Heart right ventricle (tissue), 16 donors: Measurements from ENCODE around the gene RIMBP2. TPM values are rescaled to one million over a fixed set of nuclear protein-coding genes. Genes with fewer than 3 reads are reported as not detected.
A peak's percentile ranks its signal among the peaks of the same experiment; 100 is the strongest.
"Not testable (repeated sequence)": the region's sequence is repeated elsewhere in the genome, so short reads cannot be mapped to it uniquely, and the experiment has no call there.

Source experiments
- ATAC-seq, 8 donors: fragments of 200-7000 bp; cut with Tn5 transposase; one replicate each; pipeline ENCODE4 v1.9.1; 2020; ENCODE audit warnings: mild to moderate bottlenecking in 8 of 8, moderate library complexity in 8 of 8, moderate number of reproducible peaks in 1 of 8
- DNase-seq, 2 donors: peaks; one replicate each; pipeline ENCODE4 v3.0.0-alpha.2; 2020
- H3K27ac ChIP-seq, 10 donors: fragments of 200-600 bp; sonication (generic) in 2 of 10; one replicate each; pipeline versions ENCODE4 v1.5.0 to v1.8.0; 2020 to 2022; ENCODE audit warnings: mild to moderate bottlenecking in 3 of 10
- H3K27me3 ChIP-seq, 7 donors: fragments of 200-600 bp; one replicate each; pipeline ENCODE4 v1.8.0; 2021 to 2022; ENCODE audit warnings: mild to moderate bottlenecking in 2 of 7
- H3K36me3 ChIP-seq, 9 donors: fragments of 200-600 bp; sonication (generic) in 1 of 9; one replicate each; pipeline versions ENCODE4 v1.5.0 to v1.8.0; 2020 to 2022; ENCODE audit warnings: mild to moderate bottlenecking in 2 of 9
- H3K4me1 ChIP-seq, 9 donors: fragments of 200-600 bp; sonication (generic) in 1 of 9; one replicate each; pipeline versions ENCODE4 v1.5.0 to v1.8.0; 2020 to 2022; ENCODE audit warnings: mild to moderate bottlenecking in 4 of 9
- H3K4me3 ChIP-seq, 10 donors: fragments of 200-600 bp; sonication (generic) in 2 of 10; one replicate each; pipeline versions ENCODE4 v1.5.0 to v1.8.0; 2020 to 2022; ENCODE audit warnings: mild to moderate bottlenecking in 7 of 10, moderate library complexity in 2 of 10
- H3K9me3 ChIP-seq, 11 donors: fragments of 200-600 bp in 10 of 11; sonication (generic) in 2 of 11; one replicate each; pipeline versions ENCODE4 v1.5.0 to v1.8.0; 2013 to 2022; ENCODE audit warnings: mild to moderate bottlenecking in 2 of 11, control low read depth in 1 of 11, moderate library complexity in 1 of 11
- CTCF ChIP-seq, 9 donors: fragments of 200-600 bp; sonication (generic) in 2 of 9; IDR thresholded peaks; one replicate each; pipeline versions ENCODE4 v1.5.0 to v1.8.0; 2021 to 2022; ENCODE audit warnings: antibody characterized with exemption in 9 of 9, mild to moderate bottlenecking in 5 of 9, moderate library complexity in 1 of 9
- WGBS, 2 donors: extraction: QIAGEN DNeasy Blood & Tissue Kit; methylation state at CpG; one replicate each; pipeline ENCODE4 v1.1.7; 2013; ENCODE audit warnings: inconsistent platforms in 1 of 2; 5-methylcytosine and 5-hydroxymethylcytosine counted together
- intact Hi-C, 10 donors: fragments of 100-400 bp; cut with DNase I; formaldehyde crosslinking; loops; one replicate each; pipeline versions ENCODE4 v1.11.1 to v1.14.2; 2022
- polyA plus RNA-seq, 2 donors: library from polyadenylated mRNA; stranded (reverse); fragments of 200-250 nt; gene quantifications; one replicate each; pipeline ENCODE4 v1.2.3, GENCODE V29; 2013
- total RNA-seq, 10 donors: library from RNA; stranded (reverse); fragmentation: NEBNext Ultra II Directional in 3 of 10; extraction: Animal tissue kit (Norgen Biotek cat#: 25700) in 3 of 10; gene quantifications; one replicate each; pipeline versions ENCODE4 v1.2.1 to v1.2.4, GENCODE V29; 2021 to 2023
- donor health status: Arrhythmogenic right ventricular cardiomyopathy.
- donor health status: ischemic (EF 13 %, LVEDD 7.1; RV severe dilation, severe dysfunction).
- donor health status: healthy with polysubstance abuse.
- donor health status: DM: no; HTN: yes; CAD: no.
- donor health status: DM: no; HTN: no; CAD: no.
- donor health status: ischemic (EF 25% LVEDD 6.9; RV normal size, moderate dysfunction).
- donor health status: ischemic (EF 25% LVEDD 5.7; RV mildly dilated, moderate dysfunction).
- donor health status: healthy.
- donor health status: DM: yes; HTN: yes; CAD: no.
- donor health status: Ischemic cardiomyopathy.
- donor health status: ischemic (EF 35%, LVEDD 5.7; RV mildly dilated, moderate dysfunction).
- donor health status: nonischemic (EF 11% LVEDD 7.7; RV severe dilation, severe dysfunction).
- donor health status: DM: yes; HTN: yes; CAD: no.
- donor health status: PGD.
- donor health status: ischemic (EF 29% LVEDD 5.4; RV normal size, mild dysfunction).
- donor health status: nonischemic (EF 23%, LVEDD 6.1; RV moderate dilation, normal function).

The RIMBP2 gene
- total and polyA plus RNA-seq, 12 donors = 0.01 to 0.17 (median 0.05) TPM; not detected in 9

GRCh38 chr12:130762319-130762675, 46.2 kb upstream of the RIMBP2 start:
- ATAC-seq (no peak), DNase-seq (no peak)
- TF ChIP-seq CTCF (IDR thresholded peaks at IDR 0.05) = no peak
- intact Hi-C loops = loop anchor here in 3 of 10 donors (5.0 kb wide), 1 partner anchor 55 kb away; no protein-coding TSS in a partner anchor
- Histone ChIP-seq H3K9me3 (peaks cover 0 to 23% (median 0%) of the 10 kb centered on the region in 11 donors), H3K27ac (no peak overlapping the region), H3K36me3 (no peaks in the 10 kb centered on the region), H3K4me1 (no peaks in the 10 kb centered on the region), H3K4me3 (no peak overlapping the region), H3K27me3 (peaks cover 0 to 40% (median 33%) of the 10 kb centered on the region in 7 donors)
- WGBS, 2 donors = 63 to 64% methylated on average over 10 of the region's 10 CpGs

GRCh38 chr12:130761537-130762318, 45.6 kb upstream of the RIMBP2 start:
- Histone ChIP-seq H3K9me3 (peaks cover 0 to 23% (median 0%) of the 10 kb centered on the region in 11 donors), H3K36me3 (no peaks in the 10 kb centered on the region), H3K27ac (no peak overlapping the region), H3K4me1 (no peaks in the 10 kb centered on the region), H3K27me3 (peaks cover 0 to 40% (median 29%) of the 10 kb centered on the region in 7 donors), H3K4me3 (no peak overlapping the region)
- peak; percentile 19 to 60 (median 51) for TF ChIP-seq CTCF (IDR thresholded peaks at IDR 0.05)
- peak in 7 of 8 donors; percentile 58 to 83 (median 69) for ATAC-seq
- intact Hi-C loops = loop anchor here in 3 of 10 donors (5.0 kb wide), 1 partner anchor 56 kb away; no protein-coding TSS in a partner anchor
- WGBS, 2 donors = 34 to 38% methylated on average over 29 of the region's 29 CpGs
- DNase-seq = peak in 1 of 2 donors; percentile 28

GRCh38 chr12:130754234-130754901, 38.3 kb upstream of the RIMBP2 start:
- no peaks in the 10 kb centered on the region for H3K4me1 ChIP-seq
- DNase-seq (no peak), ATAC-seq (no peak)
- 84 to 86% methylated on average over 3 of the region's 3 CpGs for WGBS, 2 donors
- intact Hi-C loops = loop anchor here in 1 of 10 donors (10.0 kb wide), 1 partner anchor 710 kb away; no protein-coding TSS in a partner anchor
- no peak overlapping the region for H3K27ac ChIP-seq
- H3K27me3 ChIP-seq = peaks cover 0 to 36% (median 11%) of the 10 kb centered on the region in 7 donors
- no peak overlapping the region for H3K4me3 ChIP-seq
- H3K9me3 ChIP-seq = peaks cover 0 to 11% (median 0%) of the 10 kb centered on the region in 11 donors
- H3K36me3 ChIP-seq = no peaks in the 10 kb centered on the region
- TF ChIP-seq CTCF (IDR thresholded peaks at IDR 0.05) = no peak

- no peak overlapping the region for H3K4me3 ChIP-seq
- H3K27ac ChIP-seq = no peak overlapping the region
- WGBS, 2 donors = 47 to 48% methylated on average over 20 of the region's 20 CpGs
- DNase-seq (no peak), ATAC-seq (no peak)
- H3K27me3 ChIP-seq = peaks cover 0 to 50% (median 13%) of the 10 kb centered on the region in 7 donors
- H3K4me1 ChIP-seq = peaks cover 0 to 4% (median 0%) of the 10 kb centered on the region in 9 donors
- no peak for TF ChIP-seq CTCF (IDR thresholded peaks at IDR 0.05)
- H3K9me3 ChIP-seq = peaks cover 0 to 11% (median 0%) of the 10 kb centered on the region in 11 donors
- no peaks in the 10 kb centered on the region for H3K36me3 ChIP-seq
- intact Hi-C loops = loop anchor here in 1 of 10 donors (10.0 kb wide), 1 partner anchor 708 kb away; no protein-coding TSS in a partner anchor
These were observed 36.7 kb upstream of the RIMBP2 start for GRCh38 chr12:130752692-130753230.

- H3K27me3 ChIP-seq = peaks cover 0 to 58% (median 16%) of the 10 kb centered on the region in 7 donors
- not testable (repeated sequence) for H3K36me3 ChIP-seq, H3K27ac ChIP-seq, DNase-seq, H3K4me1 ChIP-seq, ATAC-seq, H3K4me3 ChIP-seq
- WGBS, 2 donors = 92 to 93% methylated on average over 11 of the region's 11 CpGs
- intact Hi-C loops = loop anchor here in 1 of 10 donors (10.0 kb wide), 1 partner anchor 707 kb away; no protein-coding TSS in a partner anchor
- H3K9me3 ChIP-seq = peaks cover 0 to 11% (median 0%) of the 10 kb centered on the region in 11 donors
These were observed 35.9 kb upstream of the RIMBP2 start for GRCh38 chr12:130752037-130752436.
